PC-9 (cell line): ENCODE data around the gene TBL1XR1.

Experiments used
- EZH2 ChIP-seq: fragments of 200-600 bp; sonication (generic); IDR thresholded peaks from 2 replicates; pipeline ENCODE4 v1.8.0; 2017; ENCODE audit warnings: antibody characterized with exemption, low read depth
- TF ChIP-seq, protein P1 (sequence below): fragments of 200-600 bp; sonication (generic); conservative IDR thresholded peaks from 2 replicates; pipeline ENCODE4 v1.6.1; 2017; ENCODE audit warnings: mixed run types, antibody characterized with exemption, mild to moderate bottlenecking, moderate library complexity

DNA sequence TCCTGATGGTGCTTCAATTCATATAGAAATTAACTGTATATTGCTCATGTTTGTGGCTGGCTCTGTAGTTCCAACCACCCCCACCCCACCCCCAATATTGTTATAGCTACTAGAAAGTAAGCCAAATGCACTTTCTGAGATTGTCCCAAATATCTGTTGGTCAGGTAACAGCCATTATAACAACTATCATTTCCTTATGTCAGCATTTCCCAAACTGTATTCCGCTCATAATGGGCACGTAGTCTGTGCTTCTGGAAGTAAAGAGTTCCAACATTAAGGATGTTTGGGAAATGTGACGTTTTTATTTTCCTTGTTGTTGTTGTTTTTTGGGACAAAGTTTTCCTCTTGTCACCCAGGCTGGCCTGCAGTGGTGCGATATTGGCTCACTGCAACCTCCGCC is 12.2 kb upstream of the TBL1XR1 start:
- TF ChIP-seq, protein P1, sequence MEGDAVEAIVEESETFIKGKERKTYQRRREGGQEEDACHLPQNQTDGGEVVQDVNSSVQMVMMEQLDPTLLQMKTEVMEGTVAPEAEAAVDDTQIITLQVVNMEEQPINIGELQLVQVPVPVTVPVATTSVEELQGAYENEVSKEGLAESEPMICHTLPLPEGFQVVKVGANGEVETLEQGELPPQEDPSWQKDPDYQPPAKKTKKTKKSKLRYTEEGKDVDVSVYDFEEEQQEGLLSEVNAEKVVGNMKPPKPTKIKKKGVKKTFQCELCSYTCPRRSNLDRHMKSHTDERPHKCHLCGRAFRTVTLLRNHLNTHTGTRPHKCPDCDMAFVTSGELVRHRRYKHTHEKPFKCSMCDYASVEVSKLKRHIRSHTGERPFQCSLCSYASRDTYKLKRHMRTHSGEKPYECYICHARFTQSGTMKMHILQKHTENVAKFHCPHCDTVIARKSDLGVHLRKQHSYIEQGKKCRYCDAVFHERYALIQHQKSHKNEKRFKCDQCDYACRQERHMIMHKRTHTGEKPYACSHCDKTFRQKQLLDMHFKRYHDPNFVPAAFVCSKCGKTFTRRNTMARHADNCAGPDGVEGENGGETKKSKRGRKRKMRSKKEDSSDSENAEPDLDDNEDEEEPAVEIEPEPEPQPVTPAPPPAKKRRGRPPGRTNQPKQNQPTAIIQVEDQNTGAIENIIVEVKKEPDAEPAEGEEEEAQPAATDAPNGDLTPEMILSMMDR: no peak
- no peak for TF ChIP-seq EZH2
